Activated CD8-positive, alpha-beta memory T cell treated with anti-CD3 and anti-CD28 coated beads, Interleukin-2, amount 50 U/mL, for 1 hour (primary cell): ENCODE results near the gene DNASE1.
"Not testable (repeated sequence)": the region's sequence is repeated elsewhere in the genome, so short reads cannot be mapped to it uniquely, and the experiment has no call there.

Experiments used
- DNase-seq: peaks from one replicate; pipeline ENCODE4 v3.0.0-alpha.2; 2020; ENCODE audit errors: extremely low read depth

The DNASE1 gene, protein sequence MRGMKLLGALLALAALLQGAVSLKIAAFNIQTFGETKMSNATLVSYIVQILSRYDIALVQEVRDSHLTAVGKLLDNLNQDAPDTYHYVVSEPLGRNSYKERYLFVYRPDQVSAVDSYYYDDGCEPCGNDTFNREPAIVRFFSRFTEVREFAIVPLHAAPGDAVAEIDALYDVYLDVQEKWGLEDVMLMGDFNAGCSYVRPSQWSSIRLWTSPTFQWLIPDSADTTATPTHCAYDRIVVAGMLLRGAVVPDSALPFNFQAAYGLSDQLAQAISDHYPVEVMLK

GRCh38 chr16:3654249-3654991 lies at the start of gene DNASE1:
Gene DNASE1, plus strand, starts transcription at chr16:3654691. Its CDS starts 683 bp downstream, at chr16:3655374.
- DNase-seq = no peak

GRCh38 chr16:3606441-3606840 lies 48.0 kb upstream of the DNASE1 start:
- no peak for DNase-seq

GRCh38 chr16:3607161-3607560 lies 47.3 kb upstream of the DNASE1 start:
- no peak for DNase-seq

- no peak for DNase-seq
Observed at GRCh38 chr16:3607634-3608033, 46.9 kb upstream of the DNASE1 start.

DNA sequence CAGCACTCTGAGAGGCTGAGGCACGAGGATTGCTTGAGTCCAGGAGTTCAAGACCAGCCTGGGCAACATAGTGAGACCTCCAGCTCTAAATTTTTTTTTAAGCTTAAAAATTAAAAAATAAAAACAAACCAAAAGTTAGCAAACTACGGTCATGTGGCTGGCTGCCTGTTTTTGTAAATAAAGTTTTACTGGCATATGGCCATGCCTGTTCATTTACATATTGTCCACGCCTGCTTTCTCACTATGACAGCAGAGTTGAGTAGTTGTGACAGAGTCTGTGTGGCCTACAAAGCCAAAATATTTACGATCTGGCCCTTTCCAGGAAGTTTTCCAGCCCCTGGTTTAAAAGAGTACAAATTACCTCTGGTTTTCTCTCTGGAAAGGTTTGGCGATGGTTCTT lies 46.4 kb upstream of the DNASE1 start:
- no peak for DNase-seq

DNA sequence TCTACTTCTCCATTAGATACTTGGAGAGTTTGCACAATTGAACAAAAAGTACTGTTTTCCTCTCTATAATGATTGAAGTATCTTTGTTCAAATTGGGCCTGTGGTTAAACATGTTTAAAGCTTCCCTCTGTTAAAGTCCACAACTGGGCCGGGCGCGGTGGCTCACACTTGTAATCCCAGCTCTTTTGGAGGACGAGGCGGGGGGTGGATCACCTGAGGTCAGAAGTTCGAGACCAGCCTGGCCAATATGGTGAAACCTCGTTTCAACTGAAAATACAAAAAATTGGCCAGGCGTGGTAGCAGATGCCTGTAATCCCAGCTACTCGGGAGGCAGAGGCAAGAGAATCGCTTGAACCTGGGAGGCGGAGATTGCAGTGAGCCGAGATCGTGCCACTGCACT lies 45.5 kb upstream of the DNASE1 start:
- DNase-seq = not testable (repeated sequence)

DNA sequence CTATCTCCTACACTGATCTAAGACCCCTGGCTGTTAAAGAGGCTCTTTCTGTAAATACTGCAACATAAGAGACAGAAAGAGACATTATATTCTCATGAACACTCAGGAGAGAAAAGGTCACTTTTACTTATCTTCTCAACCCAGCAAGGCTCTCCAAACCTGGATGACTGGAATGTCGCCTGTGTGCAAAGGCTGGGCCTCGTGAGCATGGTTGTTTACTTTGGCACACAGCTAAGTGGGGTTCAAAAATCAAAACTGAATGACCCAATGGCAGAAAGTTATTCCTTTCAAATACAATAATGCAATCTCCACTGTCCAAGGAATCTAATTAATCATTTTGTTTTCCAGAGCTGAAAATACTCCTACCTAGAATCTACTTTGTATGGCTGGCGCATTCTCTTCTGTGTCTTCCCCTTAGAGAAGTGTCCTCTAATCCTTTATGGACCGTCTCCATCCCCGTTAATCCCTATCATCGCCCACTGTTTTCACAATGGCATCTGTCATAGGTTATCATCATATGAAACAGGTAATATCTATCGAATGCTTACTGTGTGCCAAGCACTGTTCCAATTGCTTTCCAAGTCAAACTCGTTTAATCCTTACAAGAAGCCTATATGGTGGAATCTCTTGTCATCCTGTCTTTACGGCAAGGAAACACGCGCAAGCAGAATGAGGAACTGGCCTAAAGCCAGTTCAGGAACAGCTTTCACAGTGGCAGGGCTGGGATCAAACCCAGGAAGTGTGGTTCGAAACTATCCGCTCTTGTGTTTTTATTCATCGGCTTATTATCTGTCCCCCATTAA lies 44.4 kb upstream of the DNASE1 start:
- DNase-seq = no peak

DNA sequence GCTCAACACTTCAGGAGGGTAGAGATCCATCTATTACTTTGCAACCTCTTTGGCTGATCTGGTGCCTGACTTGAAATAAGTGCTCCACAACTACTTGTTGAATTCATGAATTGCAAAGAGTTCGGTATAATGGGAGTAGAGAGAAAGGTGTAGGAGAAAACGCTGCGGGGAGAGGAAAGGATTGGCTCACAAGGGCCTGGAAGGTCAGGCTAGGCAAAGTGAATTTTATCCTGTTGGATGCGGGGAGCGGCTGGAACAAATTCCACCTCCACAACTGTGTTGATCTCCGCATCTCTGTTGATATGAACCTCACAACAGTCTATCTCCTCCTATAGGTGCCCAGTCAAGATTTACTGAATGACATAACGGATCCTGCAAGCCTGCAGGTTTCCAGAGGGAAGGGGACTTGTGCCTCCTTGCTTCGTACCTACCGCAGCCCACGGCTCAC lies 43.8 kb upstream of the DNASE1 start:
- no peak for DNase-seq

DNA sequence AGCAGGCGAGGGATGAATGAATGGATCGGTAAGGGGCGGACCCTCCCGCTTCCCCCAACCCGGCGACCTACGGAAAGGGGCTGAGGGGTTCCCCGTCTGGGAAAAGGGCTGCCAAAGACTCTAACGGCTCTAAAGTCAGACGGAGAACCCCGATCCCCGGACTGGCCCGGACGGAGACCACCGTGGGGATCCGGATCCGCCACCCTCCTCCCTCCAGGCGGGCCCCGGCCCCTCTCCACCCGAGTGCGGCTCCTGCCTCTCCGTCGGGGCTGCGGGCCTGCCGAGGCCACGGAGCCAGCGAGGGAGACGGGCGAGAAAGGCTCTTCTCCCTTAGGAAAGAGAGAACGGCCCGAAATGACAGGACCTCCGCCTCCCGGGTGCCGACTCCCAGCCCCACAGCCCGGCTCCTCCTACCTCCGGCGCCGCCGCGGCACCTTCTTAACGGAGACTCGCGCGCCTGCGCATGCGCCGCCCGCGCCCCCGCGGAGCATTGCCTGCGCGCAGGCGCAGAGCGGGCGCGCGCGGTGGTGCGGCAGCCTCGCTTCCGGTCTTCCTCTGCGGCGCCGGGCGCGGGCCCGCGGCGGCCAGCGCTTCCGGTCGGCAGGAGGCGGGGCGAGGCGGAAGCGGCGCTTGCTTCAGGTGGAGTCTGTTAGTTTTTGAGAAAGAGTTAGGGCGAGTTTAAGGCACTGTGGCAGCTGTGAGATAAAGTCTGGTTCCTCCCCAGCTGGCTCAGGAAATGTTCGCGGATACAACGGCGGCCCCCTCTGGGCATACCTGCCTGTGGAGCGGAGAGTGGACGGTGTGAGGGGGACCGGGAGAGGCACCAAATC lies 43.1 kb upstream of the DNASE1 start, which contains the start of gene SLX4:
TSS of gene SLX4 (minus strand) at position 461 of the 830 bp plus-strand sequence. CDS start 2,642 bp downstream, outside the sequence.
- peak; percentile 54 for DNase-seq

DNA sequence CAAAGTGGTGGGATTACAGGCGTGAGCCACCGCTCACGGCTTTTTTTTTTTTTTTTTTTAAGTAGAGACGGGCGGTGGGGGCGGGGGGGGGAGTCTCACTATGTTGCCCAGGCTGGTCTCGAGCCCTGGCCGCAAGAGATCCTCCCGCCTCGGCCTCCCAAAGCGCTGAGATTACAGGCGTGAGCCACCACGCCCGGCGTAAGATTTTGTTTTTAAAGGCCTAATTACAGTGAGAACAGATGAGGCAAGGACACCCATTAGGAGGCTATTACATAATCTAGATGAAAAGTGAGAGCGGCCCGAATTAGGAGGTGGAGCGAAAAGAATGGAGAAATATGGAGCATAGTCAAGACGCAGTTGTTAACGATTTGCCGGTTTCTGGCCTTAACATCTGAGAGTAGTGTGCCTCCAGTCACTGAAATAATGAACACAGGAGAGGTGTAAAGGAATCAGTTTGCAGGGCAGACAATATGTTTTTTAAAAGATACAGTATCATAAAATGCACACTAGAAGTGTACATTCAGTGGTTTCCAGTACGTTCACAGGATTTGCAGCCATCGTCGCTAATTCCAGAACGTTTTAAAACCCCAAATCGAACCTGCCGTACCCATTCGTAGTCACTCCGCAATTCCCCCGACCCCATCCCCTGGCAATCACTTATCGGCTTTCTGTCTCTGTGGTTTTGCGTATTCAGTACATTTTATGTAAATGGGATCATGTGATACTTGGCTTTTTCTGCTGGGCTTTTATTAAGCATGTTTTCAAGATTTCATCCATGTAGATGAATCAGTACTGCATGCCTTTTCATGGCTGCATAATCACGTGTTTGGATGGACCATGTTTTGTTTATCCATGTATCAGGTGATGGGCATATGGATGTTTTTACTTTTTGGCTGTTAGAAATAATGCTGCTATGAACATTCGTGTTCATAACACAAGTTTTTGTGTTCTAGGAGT lies 41.7 kb upstream of the DNASE1 start:
- no peak for DNase-seq

- DNase-seq = no peak
Observed at GRCh38 chr16:3618769-3619141, 35.7 kb upstream of the DNASE1 start.

DNA sequence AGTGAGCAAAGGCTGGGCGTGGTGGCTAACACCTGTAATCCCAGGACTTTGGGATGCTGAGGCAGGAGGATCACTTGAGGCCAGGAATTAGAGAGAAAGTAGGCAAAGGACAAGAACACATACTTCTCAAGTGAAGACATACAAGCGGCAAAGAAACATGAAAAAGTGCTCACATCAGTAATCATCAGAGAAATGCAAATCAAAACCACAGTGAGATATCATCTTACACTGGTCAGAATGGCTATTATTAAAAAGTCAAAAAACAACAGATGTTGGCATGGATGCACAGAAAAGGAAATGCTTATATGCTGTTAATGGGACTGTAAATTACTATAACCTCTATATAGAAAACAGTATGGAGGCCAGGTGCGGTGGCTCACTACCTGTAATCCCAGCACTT lies 30.8 kb upstream of the DNASE1 start:
- no peak for DNase-seq

DNA sequence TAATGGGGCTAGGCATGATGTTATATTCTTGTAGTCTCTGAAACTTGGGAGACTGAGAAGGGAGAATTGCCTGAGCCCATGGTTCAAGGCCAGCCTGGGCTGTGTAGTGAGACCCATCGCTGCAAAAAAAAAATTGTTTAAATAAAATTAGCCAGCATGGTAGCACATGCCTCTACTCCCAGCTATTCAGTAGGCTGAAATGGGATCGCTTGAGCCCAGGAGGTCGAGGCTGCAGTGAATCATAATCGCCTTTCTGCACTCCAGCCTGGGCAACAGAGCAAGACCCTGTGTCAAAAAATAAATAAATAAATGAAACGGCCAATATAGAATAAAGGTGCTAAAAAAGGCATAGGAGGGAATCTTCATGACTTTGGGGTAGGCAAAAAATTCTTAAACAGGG lies 29.2 kb upstream of the DNASE1 start:
- DNase-seq = no peak

- DNase-seq = no peak
Observed at GRCh38 chr16:3625911-3626732, 28.4 kb upstream of the DNASE1 start.

DNA sequence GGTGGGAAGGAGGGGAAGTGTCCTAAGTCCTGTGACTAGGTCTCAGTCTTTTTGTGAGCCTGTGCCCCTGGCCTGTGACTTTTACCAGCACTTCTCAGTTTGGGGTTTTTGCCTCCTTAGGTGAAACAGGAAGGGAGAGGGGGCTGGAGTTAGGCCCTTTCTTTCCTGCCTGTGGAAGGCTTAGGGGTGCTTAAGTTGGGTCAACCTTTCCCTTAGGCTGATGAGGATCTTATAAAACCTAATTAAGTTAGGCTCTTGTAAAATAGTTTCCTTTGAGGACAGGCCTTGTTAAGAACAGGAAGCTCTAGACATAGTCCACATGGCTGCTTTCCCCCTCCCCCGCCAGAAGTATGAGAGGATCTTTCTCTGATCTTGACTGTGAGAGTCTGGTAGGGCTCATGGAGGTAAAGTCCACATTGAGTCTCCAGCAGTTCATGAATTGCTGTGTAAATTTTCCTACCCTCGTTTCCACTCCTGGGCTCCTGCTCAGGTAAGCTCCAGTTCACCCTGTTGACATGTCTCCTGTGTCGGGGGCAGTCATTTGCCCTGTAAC lies 17.0 kb upstream of the DNASE1 start:
- no peak for DNase-seq

DNA sequence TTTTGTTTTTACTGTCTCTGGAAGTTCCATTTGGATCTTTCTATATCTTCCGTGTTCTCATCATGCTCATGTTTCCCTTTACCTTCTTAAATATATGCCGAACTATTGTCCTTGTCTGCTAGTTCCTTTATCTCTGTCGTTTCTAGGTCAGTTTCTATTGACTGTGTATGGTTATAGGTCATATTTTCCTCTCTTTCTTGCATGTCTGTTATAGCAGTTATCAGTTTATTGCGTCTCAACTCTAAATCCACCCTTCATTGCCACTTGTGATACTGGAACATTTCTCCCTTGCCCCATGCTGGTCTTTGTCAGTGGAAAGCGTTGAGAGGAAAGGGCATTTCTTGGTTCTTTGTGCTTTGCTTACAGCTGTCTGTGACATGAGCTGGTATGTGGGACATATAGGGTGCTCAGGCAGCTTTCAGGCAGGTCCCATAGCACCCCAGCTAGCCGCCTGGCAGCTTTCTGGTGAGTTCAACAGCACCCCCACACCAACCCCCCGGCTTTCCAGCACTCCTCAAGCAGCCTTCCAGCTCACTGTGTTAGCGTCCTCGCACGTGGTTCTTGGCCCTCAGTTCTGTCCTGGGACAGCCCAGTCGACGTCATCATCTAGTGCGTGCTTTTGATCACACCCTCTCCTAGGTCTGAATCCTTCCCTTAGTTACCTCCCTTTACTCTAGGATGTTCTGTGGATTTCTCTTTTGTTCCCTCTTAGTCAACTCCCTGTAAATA lies 15.4 kb upstream of the DNASE1 start:
- no peak for DNase-seq

- no peak for DNase-seq
Observed at GRCh38 chr16:3640207-3640606, 14.3 kb upstream of the DNASE1 start.
